Body of pancreas (tissue), 4 donors: ENCODE data around the gene PLD6. TPM values are rescaled to one million over a fixed set of nuclear protein-coding genes. Genes with fewer than 3 reads are reported as not detected.
"Not testable (repeated sequence)": the region's sequence is repeated elsewhere in the genome, so short reads cannot be mapped to it uniquely, and the experiment has no call there.

Experiments used
- ATAC-seq: fragments of 150-250 bp; one replicate; pipeline ENCODE4 v1.9.1; 2016
- DNase-seq, 4 donors: peaks; one replicate each; pipeline ENCODE4 v3.0.0-alpha.2; 2019
- H3K27ac ChIP-seq, 4 donors: fragments of 200-600 bp; sonication (generic); 1 replicate in 3 of 4; 2 replicates in 1 of 4; pipeline versions ENCODE4 v1.5.1 to v1.6.1; 2016 to 2019; ENCODE audit warnings: mild to moderate bottlenecking in 1 of 4, mixed read lengths in 1 of 4, moderate library complexity in 1 of 4
- H3K27me3 ChIP-seq, 2 donors: fragments of 200-600 bp; sonication (generic); one replicate each; pipeline ENCODE4 v1.6.0; 2016; ENCODE audit warnings: mild to moderate bottlenecking in 1 of 2
- H3K36me3 ChIP-seq, 2 donors: fragments of 200-600 bp; sonication (generic); replicated peaks in 1 of 2; 2 replicates each; pipeline ENCODE4 v1.5.1; 2016; ENCODE audit warnings: low read depth in 2 of 2; ENCODE audit not compliant: insufficient read depth in 1 of 2
- H3K4me1 ChIP-seq: fragments of 200-600 bp; sonication (generic); one replicate; pipeline ENCODE4 v1.6.0; 2016
- H3K4me3 ChIP-seq, 2 donors: fragments of 200-600 bp; sonication (generic); 1 replicate in 1 of 2; 2 replicates in 1 of 2; pipeline ENCODE4 v1.5.1; 2016 to 2019
- H3K9me3 ChIP-seq, 3 donors: fragments of 200-600 bp; sonication (generic); 1 replicate in 2 of 3; 2 replicates in 1 of 3; pipeline ENCODE4 v1.5.1; 2016
- POLR2A ChIP-seq, 3 donors: fragments of 450-650 bp; IDR thresholded peaks; one replicate each; pipeline ENCODE4 v1.6.1; 2016; ENCODE audit warnings: antibody characterized with exemption in 3 of 3, mild to moderate bottlenecking in 2 of 3
- WGBS, 2 donors: methylation state at CpG; one replicate each; pipeline ENCODE4 v1.1.5; 2017; 5-methylcytosine and 5-hydroxymethylcytosine counted together
- intact Hi-C: fragments of 100-400 bp; cut with DNase I; formaldehyde crosslinking; loops from one replicate; pipeline ENCODE4 v1.15.1; 2023
- total RNA-seq, 2 donors: library from RNA; depleted of rRNA; stranded (reverse); fragments of >200 nt; gene quantifications; one replicate each; pipeline ENCODE4 v1.1.0, GENCODE V29; 2016
- TF ChIP-seq, protein P1 (sequence below), 7 experiments: fragments of 450-650 bp in 4 of 7; fragments of 200-600 bp in 3 of 7; sonication (generic) in 3 of 7; IDR thresholded peaks; one replicate each; pipeline ENCODE4 v1.5.1; 2016 to 2019; ENCODE audit warnings: antibody characterized with exemption in 7 of 7

Gene PLD6
- total RNA-seq, 2 donors from 2014 or later: 3.6 to 6.6 TPM

DNA sequence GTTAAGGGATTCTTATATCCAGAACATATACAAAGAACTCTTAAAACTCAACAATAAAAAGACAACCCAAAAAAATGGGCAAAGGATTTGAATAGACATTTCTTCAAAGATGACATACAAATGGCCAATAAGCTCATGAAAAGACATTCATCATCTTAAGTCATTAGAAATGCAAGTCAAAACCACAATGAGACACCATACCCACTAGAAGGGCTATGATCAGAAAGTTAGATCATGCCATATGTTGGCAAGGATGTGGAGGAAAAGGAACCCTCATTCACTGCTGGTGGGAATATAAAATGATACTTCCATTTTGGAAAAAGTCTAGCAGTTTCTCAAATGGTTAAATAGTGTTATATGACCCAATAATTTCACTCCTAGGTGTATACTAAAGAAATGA is 9.4 kb downstream of the PLD6 start:
- H3K36me3 ChIP-seq: no peaks in the 10 kb centered on the region
- intact Hi-C loops: no loop called here
- no peaks in the 10 kb centered on the region for H3K4me1 ChIP-seq
- no peak overlapping the region for H3K27ac ChIP-seq
- no peak for ATAC-seq
- H3K4me3 ChIP-seq: no peak overlapping the region
- TF ChIP-seq, protein P1, sequence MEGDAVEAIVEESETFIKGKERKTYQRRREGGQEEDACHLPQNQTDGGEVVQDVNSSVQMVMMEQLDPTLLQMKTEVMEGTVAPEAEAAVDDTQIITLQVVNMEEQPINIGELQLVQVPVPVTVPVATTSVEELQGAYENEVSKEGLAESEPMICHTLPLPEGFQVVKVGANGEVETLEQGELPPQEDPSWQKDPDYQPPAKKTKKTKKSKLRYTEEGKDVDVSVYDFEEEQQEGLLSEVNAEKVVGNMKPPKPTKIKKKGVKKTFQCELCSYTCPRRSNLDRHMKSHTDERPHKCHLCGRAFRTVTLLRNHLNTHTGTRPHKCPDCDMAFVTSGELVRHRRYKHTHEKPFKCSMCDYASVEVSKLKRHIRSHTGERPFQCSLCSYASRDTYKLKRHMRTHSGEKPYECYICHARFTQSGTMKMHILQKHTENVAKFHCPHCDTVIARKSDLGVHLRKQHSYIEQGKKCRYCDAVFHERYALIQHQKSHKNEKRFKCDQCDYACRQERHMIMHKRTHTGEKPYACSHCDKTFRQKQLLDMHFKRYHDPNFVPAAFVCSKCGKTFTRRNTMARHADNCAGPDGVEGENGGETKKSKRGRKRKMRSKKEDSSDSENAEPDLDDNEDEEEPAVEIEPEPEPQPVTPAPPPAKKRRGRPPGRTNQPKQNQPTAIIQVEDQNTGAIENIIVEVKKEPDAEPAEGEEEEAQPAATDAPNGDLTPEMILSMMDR (IDR thresholded peaks at IDR 0.05): no peak
- no peak for TF ChIP-seq POLR2A (IDR thresholded peaks at IDR 0.05)
- H3K9me3 ChIP-seq: no peaks in the 10 kb centered on the region
- no peak for DNase-seq
- H3K27me3 ChIP-seq: no peaks in the 10 kb centered on the region

DNA sequence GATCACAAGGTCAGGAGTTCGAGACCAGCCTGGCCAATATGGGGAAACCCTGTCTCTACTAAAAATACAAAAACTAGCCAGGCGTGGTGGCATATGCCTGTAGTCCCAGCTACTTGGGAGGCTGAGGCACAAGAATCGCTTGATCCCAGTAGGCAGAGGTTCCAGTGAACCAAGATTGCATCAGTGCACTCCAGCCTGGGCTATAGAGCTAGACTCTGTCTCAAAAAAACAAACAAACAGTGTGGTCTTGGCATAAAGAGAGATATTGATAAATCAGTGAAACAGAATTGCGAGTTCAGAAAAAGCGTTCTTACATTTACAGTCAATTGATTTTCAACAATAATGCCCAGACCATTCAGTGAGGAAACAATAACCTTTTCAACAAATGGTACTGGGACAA is 10.7 kb downstream of the PLD6 start:
- ATAC-seq, H3K4me1 ChIP-seq, H3K4me3 ChIP-seq, H3K27me3 ChIP-seq, H3K9me3 ChIP-seq, H3K27ac ChIP-seq, H3K36me3 ChIP-seq, intact Hi-C loops, DNase-seq: not testable (repeated sequence)
- whole genome bisulfite sequencing, 2 donors: 76 to 85% methylated on average over 5 of the region's 5 CpGs

DNA sequence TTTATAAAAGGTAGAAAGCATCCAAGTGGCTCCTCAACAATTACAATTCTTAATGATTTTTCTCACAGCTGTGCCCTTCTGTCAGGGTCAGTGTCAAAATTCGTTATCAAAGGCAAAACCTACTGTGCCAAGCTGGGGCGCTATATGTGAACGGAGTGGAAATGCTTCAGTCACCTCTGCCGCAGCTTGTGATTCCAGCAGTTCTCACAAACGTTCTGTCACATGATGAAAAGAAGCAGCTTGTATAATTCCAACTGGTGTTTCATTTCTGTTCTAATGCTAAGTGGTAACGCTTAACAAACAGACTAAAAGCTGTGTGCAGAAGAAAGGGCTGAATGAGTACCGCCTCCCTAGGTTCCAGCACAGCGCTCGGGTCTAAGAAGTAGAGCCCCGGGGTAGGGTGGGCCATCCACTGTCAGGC is 14.2 kb downstream of the PLD6 start:
- intact Hi-C loops: no loop called here
- Histone ChIP-seq H3K27ac (peak overlapping the region in 1 of 4 donors; percentile 20), H3K4me1 (peaks cover 14% of the 10 kb centered on the region), H3K4me3 (no peak overlapping the region), H3K9me3 (no peaks in the 10 kb centered on the region), H3K36me3 (no peaks in the 10 kb centered on the region), H3K27me3 (no peaks in the 10 kb centered on the region)
- WGBS, 2 donors: 60 to 63% methylated on average over 10 of the region's 10 CpGs
- TF ChIP-seq, protein P1 (IDR thresholded peaks at IDR 0.05): no peak
- no peak for TF ChIP-seq POLR2A (IDR thresholded peaks at IDR 0.05)
- no peak for ATAC-seq
- no peak for DNase-seq

DNA sequence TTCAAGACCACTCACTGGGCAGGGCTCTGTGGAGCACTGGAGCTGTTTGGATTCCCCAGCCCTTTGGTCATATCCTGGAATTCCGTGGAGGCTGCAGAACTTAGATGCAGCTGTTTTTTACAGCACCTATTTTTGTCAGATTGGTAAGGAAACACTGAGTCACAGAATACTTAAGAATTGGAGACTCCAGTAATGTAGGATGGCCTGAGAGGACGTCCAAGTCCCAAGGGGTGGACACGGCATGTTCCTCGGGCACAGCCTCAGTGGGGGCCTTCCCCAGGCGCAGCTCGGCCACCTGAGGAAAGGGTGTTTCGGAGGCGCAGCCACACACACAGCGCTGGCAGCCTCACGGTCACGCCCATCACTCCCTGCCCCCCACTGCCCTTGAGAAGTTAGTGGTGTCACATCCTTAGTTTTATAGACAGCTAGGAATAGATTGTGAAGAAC is 14.8 kb downstream of the PLD6 start:
- no peak for DNase-seq
- 80 to 81% methylated on average over 11 of the region's 11 CpGs for WGBS, 2 donors
- ATAC-seq: no peak
- TF ChIP-seq, protein P1 (IDR thresholded peaks at IDR 0.05): no peak
- TF ChIP-seq POLR2A (IDR thresholded peaks at IDR 0.05): no peak
- no peaks in the 10 kb centered on the region for H3K9me3 ChIP-seq
- H3K27ac ChIP-seq: peak overlapping the region in 1 of 4 donors; percentile 20
- no peaks in the 10 kb centered on the region for H3K27me3 ChIP-seq
- intact Hi-C loops: no loop called here
- H3K4me1 ChIP-seq: peaks cover 20% of the 10 kb centered on the region
- no peaks in the 10 kb centered on the region for H3K36me3 ChIP-seq
- no peak overlapping the region for H3K4me3 ChIP-seq

DNA sequence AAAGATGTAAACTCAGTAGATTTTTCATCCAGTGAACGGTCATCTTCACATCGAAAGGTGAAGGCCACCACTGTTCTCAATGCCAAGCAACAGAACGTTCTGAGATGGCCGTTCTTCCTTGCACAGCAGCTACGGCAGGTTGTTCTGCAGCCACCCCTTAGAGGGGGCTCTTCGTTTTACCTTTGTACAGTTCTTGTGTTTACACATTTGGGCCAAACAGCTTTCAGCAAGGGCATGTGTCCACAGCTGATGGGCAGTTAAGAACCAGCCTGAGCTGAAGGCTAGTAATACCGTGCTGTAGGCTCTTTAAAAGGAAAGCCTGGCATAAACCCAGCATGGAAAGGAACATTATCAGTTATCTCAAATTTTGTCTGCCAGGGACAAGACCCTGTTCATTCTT is 15.9 kb downstream of the PLD6 start:
- no peak for TF ChIP-seq POLR2A (IDR thresholded peaks at IDR 0.05)
- TF ChIP-seq, protein P1 (IDR thresholded peaks at IDR 0.05): no peak
- Histone ChIP-seq H3K36me3 (no peaks in the 10 kb centered on the region), H3K27me3 (no peaks in the 10 kb centered on the region), H3K4me3 (no peak overlapping the region), H3K9me3 (no peaks in the 10 kb centered on the region), H3K27ac (no peak overlapping the region), H3K4me1 (peaks cover 31% of the 10 kb centered on the region)
- DNase-seq (no peak), ATAC-seq (no peak)
- intact Hi-C loops: no loop called here
- WGBS, 2 donors: 42 to 54% methylated on average over 7 of the region's 7 CpGs
